GM18870 (cell line): ENCODE results near the gene ALG2.
"Not testable (repeated sequence)": the region's sequence is repeated elsewhere in the genome, so short reads cannot be mapped to it uniquely, and the experiment has no call there.

Experiments used
- ATAC-seq: cut with Tn5 transposase; IDR thresholded peaks from one replicate; pipeline ENCODE4 v1.9.1; 2021; ENCODE audit warnings: moderate library complexity; ENCODE audit not compliant: unreplicated experiment

The ALG2 gene

DNA sequence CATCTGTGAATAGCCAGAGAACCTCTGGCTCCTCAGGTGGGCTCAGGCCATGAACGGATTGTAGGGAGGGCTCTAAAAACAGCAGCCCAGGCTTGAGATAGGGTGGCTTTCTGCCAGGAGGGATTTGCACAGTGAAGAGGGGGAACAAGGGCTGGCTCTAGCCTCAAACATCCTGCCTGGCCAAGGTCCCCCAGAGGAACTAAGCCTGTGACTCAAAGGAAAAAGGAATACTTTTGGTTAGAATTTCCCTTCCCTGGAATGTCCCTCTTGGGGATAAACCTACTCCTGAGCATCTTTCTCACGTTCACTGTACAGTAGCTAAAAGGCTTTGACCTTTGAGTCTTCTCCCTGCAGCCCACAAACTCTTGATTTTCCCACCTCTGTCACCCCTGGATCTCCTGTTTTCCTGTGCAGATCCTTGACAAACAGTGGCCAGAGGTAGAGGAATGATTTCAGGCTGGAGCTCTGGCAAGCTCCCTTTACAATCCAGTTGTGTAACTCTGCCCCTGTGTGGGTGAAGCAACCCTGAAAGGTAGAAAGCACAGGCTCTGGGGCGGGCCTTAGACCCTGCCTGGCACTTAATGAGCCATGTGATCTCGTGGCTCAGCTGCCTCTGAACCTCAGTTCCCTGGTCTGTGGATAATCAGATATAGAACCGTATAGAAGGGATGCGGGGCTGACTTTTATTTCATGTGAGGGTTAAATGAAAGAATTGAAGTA, 17.8 kb upstream of the ALG2 start:
- ATAC-seq: no peak

- ATAC-seq: no peak
These were observed 16.6 kb upstream of the ALG2 start for GRCh38 chr9:99238331-99238730.

DNA sequence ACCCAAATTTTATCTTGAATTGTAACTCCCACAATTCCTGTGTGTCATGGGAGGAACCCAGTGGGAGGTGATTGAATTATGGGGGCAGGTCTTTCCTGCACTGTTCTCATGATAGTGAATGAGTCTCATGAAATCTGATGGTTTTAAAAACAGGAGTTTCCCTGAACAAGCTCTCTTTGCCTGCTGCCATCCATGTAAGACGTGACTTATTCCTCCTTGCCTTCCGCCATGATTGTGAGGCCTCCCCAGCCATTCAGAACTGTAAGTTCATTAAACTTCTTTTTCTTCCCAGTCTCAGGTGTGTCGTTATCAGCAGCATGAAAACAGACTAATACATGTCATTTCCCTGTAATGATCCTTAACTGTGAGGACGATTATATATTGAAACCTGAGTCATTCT, 16.1 kb upstream of the ALG2 start:
- not testable (repeated sequence) for ATAC-seq

GRCh38 chr9:99237356-99237755, 15.6 kb upstream of the ALG2 start:
- no peak for ATAC-seq

DNA sequence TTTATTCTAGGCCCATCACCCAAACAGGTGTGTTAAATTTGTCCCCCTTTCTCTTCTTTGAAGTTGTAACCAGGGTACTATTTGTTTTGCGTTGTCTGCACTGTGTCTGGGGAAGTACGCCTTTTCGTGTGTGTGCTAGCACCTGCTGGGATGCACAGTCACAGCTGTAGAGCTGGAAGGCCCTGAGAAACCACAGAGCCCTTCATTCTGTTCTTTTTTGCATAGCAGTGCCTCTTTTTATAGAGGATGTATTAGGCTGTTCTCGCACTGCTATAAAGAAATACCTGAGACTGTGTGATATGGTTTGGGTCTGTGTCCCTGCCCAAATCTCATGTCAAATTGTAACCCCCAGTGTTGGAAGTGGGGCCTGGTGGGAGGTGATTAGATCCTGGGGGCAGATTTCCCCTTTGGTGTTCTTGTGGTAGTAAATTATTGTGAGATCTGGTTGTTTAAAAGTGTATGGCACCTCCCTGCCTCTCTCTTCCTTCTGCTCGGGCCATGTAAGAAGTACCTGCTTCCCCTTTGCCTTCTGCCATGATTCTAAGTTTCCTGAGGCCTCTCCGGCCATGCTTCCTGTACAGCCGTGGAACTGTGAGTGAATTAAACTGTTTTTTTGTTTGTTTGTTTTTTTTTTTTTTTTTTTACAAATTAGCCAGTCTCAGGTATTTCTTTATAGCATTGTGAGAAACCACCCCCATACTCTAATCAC, 14.3 kb upstream of the ALG2 start:
- ATAC-seq: peak; percentile 91

DNA sequence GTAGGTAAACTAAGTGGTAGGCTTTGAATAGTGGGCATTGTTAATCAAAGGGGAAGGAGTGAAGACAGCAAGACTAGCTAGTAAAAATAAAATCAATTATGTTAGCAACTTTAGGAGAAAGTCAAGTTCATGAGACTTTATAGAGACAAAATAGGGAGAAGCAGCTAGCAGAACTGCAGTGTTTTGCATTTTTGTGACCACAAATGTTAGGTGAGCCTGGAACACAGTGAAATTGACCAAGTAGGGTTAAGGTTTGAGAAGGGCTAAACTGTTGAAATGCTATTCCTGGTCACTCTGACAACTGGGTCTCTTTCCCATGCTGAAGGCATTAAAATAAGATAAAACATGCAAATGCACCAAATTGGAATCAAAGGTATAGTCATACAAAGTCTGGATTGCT, 13.3 kb upstream of the ALG2 start:
- no peak for ATAC-seq

DNA sequence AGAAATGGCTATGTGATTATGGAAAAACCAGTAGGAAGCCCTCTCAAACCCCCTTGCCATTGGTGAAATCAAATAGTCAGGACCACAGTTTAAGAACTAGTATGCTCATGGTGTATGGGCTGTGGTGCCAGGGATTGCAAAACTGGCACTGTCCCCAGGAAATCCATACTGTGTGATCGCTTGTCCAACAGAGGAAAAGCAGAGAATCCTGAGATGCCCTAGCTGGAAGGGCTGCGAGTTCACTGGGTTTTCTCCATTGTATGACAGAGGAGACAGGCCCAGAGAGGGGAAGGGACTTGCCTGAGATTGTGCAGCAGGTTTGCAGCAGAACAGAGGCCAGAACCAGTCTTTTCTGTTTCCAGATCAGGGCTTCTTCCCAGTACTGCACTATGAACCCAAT, 12.9 kb upstream of the ALG2 start:
- no peak for ATAC-seq

- ATAC-seq: no peak
These were observed 10.0 kb upstream of the ALG2 start for GRCh38 chr9:99231711-99232110.

GRCh38 chr9:99230206-99230605, 8.5 kb upstream of the ALG2 start:
- ATAC-seq: no peak

DNA sequence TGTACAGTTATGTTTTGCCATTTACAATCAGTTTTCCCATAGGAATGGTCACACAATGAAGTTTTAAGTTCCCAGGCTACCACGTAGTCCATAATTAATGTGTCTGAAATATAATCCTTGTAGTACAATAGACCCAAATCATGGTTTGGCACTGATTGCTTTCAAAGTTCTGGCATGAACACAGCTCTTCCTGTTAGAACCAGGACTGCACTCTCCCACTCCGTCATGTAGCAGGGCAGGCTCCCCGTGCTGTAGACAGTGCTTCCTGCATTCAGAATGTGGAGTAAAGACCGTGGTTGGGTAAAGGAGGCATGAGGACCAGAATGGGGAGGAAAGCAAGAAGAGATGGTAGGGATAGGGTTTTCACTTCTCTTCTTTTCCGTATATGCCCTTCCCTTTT, 4.3 kb upstream of the ALG2 start:
- ATAC-seq: no peak

DNA sequence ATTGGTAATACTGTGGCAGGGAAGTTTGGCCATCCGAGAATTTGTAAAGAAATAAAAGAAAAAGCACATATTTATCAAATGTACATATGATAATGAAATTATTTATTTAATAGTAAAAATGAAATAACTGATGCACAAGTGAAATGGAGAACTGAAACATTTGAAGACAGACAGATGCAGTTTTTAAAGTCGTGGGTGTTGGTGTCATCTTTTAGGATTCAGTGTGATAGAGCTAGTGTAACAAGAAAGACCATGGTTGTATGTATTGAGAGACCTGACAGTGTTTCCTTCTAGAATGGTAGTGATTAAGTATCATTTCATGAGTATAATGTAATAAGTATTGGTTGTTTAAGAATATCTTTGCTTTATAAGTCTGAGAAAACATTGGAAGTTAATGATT, 2.7 kb upstream of the ALG2 start:
- no peak for ATAC-seq

GRCh38 chr9:99222416-99223270, 901 bp upstream of the ALG2 start:
- ATAC-seq: peak; percentile 19

DNA sequence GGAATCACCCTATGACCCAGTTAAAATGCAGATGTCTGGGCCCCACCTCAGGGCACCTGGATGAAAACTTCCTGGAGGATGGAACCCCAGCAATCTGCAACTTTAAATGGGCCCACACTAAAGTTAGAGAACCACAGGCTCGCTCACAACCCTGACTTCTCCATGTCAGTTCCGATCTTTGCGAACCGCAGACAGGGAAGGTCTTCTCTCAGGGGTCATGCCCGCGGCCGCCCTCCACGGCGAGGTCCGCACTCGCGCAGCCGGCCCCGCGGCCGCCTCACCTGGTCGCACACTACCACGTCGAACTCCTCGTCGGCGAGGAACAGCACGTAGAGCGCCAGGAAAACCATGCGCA, 499 bp downstream of the ALG2 start:
- no peak for ATAC-seq

DNA sequence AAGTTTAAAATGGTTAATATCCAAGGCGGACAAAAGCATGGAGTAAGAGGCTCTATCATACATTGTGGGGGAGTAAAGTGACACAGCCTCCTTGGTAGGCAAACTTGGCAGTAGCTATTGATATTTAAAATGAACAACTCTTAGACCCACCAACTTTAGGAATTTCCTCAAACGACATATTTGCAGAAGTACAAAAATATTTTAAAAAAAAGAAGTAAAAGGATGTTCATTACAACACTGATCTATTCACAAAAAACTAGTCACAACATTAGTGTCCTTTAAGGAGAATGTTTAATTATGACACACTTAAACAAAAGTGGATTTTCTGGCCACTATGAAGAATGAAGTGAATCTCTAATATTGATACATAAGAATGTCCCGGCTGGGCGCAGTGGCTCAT, 1.7 kb downstream of the ALG2 start:
- ATAC-seq: no peak

GRCh38 chr9:99216073-99216472, 5.7 kb downstream of the ALG2 start:
- no peak for ATAC-seq

DNA sequence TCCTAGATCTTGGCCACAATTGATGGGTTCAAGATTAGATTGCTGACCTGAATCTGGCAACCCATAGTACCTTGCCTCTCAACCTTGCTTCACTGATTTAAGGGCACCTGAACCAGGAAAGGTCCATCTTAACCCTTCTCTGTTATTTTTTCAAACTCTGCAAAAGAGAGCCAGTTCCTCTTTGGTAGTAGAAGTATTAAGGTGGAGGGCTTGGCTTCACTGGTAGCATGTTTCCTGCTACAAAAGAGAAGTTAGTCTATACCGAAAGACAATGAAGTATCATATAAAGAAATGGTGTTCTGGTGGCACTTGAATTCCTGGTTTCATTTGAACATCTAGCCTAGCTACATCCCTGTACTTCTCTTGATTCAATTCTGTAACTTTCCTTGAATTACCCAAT, 8.5 kb downstream of the ALG2 start:
- no peak for ATAC-seq

DNA sequence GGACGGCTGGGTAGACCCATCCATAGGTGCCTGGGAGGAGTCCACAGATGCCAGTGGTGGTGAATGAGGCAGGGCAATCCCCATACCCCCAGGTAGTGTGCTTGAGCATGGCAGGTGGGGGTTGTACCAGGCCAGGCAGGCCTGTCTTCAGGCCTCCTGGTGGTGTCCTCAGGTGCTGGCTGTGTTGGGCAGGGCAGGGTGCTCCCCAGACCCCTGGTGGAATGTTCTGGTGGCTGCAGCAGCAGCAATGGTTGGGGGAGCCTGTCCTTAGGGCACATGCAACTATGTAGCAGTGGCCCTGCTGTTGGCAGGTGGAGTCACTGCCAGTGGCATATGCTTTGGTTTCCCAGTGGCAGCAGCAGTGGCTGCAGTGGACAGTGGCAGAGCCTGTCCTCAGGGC, 10.0 kb downstream of the ALG2 start:
- no peak for ATAC-seq

DNA sequence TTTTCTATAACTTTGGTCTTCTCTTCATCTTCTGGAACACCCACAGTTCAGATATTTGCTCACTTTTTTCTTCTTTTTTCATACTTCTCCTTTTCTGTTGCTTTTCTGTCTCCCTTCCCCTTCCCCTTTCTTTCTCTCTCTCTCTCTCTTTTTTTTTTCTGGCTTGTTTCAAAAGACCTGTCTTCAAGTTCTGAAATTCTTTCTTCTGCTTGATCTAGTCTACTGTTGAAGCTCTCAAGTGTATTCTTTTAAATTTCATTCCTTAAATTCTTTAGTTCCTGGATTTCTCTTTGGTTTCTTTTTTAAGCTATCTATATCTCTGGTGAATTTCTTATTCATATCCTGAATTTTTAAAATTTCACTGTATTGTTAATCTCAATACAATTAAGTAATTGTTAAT, 11.2 kb downstream of the ALG2 start:
- no peak for ATAC-seq

GRCh38 chr9:99201603-99202002, 20.1 kb downstream of the ALG2 start:
- ATAC-seq: no peak

- ATAC-seq: no peak
These were observed 21.7 kb downstream of the ALG2 start for GRCh38 chr9:99199938-99200539.

DNA sequence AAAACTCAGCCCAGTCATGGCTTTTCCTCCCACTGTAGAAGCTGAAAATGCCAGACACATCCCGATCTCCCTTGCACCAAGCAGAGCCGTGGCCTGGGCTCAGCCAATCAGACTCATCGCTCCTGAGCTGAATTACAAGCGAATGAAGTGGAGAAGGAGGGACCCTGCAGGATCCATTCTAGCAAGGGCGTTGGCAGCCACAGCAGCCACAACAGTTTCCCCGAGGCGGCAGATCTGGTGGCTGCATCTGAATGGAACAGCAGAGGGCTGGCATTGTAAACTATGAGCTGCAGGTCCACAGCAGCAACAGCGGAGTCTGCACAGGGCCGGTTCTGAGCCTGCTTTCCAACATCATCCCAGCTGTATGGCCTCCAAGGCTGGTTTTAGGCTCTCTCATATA, 23.8 kb downstream of the ALG2 start:
- no peak for ATAC-seq
